H1 (cell line): ENCODE results near the gene RASAL2. TPM values are rescaled to one million over a fixed set of nuclear protein-coding genes. Genes with fewer than 3 reads are reported as not detected.

Source experiments
- CTCF ChIA-PET: fragments of 300-600 bp; sonication (Branson Sonifier 250); formaldehyde crosslinking; loops from one replicate; lab custom pipeline; 2021; ENCODE audit not compliant: partially characterized antibody; lab: Charles Lee
- POLR2A ChIA-PET: fragments of 300-600 bp; sonication (Branson Sonifier 250); formaldehyde crosslinking; loops from one replicate; lab custom pipeline; 2021; ENCODE audit warnings: inconsistent platforms; ENCODE audit not compliant: partially characterized antibody; lab: Charles Lee
- DNase-seq, 2 experiments: peaks; one replicate each; pipeline versions ENCODE4 v3.0.0 to v3.0.0-alpha.2; 2010 to 2022; ENCODE audit warnings: low spot score in 2 of 2, low read depth in 1 of 2, mixed read lengths in 1 of 2
- FAIRE-seq: peaks from 2 replicates; lab custom pipeline; 2011; peaks lifted over from hg19 to GRCh38; lab: Jason Lieb, UNC
- H2AFZ ChIP-seq: 2 replicates; pipeline ENCODE4 v1.8.1; 2012; ENCODE audit warnings: low read length, inconsistent platforms
- H2AK5ac ChIP-seq: 2 replicates; pipeline ENCODE4 v1.6.1; 2013; ENCODE audit warnings: low read depth, low read length
- H2BK120ac ChIP-seq: replicated peaks from 2 replicates; pipeline ENCODE3; 2013; ENCODE audit warnings: low read depth, low read length, inconsistent platforms
- H2BK12ac ChIP-seq: 2 replicates; pipeline ENCODE4 v1.6.1; 2013; ENCODE audit warnings: low read depth, low read length
- H2BK15ac ChIP-seq: 2 replicates; pipeline ENCODE4 v1.6.1; 2013; ENCODE audit warnings: low read length
- H2BK20ac ChIP-seq: 2 replicates; pipeline ENCODE4 v1.6.1; 2013; ENCODE audit warnings: low read length
- H2BK5ac ChIP-seq: 2 replicates; pipeline ENCODE4 v1.6.1; 2013; ENCODE audit warnings: low read depth, low read length
- H3K14ac ChIP-seq: 2 replicates; pipeline ENCODE4 v1.6.1; 2013; ENCODE audit warnings: inconsistent platforms; ENCODE audit not compliant: insufficient read length
- H3K18ac ChIP-seq: 2 replicates; pipeline ENCODE4 v1.6.1; 2013; ENCODE audit warnings: low read length; ENCODE audit errors: extremely low read depth
- H3K23ac ChIP-seq: 2 replicates; pipeline ENCODE4 v1.6.1; 2013; ENCODE audit warnings: inconsistent platforms; ENCODE audit not compliant: insufficient read length
- H3K23me2 ChIP-seq: 2 replicates; pipeline ENCODE4 v1.6.1; 2013; ENCODE audit warnings: low read depth, low read length
- H3K27ac ChIP-seq: 2 replicates; pipeline ENCODE4 v1.6.1; 2011; ENCODE audit warnings: low read depth, low read length, inconsistent platforms
- H3K27me3 ChIP-seq, 4 experiments: replicated peaks in 1 of 4; 1 replicate in 1 of 4; 2 replicates in 3 of 4; pipeline versions ENCODE4 v1.6.1 to v1.8.1; 2011 to 2013; ENCODE audit warnings: low read length in 3 of 4, mild to moderate bottlenecking in 3 of 4, inconsistent platforms in 2 of 4, mixed read lengths in 2 of 4, moderate library complexity in 1 of 4; ENCODE audit not compliant: control insufficient read depth in 3 of 4, insufficient read depth in 3 of 4; ENCODE audit errors: extremely low read depth in 1 of 4
- H3K36me3 ChIP-seq, 4 experiments: 2 replicates each; pipeline versions ENCODE4 v1.6.1 to v1.8.1; 2011 to 2013; ENCODE audit warnings: mild to moderate bottlenecking in 4 of 4, low read length in 3 of 4, moderate library complexity in 2 of 4, control low read depth in 1 of 4, inconsistent platforms in 1 of 4; ENCODE audit not compliant: insufficient read depth in 4 of 4, control insufficient read depth in 2 of 4
- H3K4ac ChIP-seq: replicated peaks from 2 replicates; pipeline ENCODE3; 2013; ENCODE audit warnings: low read length, low read depth, mixed read lengths, inconsistent platforms; ENCODE audit not compliant: insufficient read length
- H3K4me1 ChIP-seq, 4 experiments: replicated peaks in 1 of 4; 1 replicate in 1 of 4; 2 replicates in 3 of 4; pipeline versions ENCODE4 v1.6.1 to v1.8.1; 2011 to 2013; ENCODE audit warnings: low read length in 3 of 4, inconsistent platforms in 2 of 4, mixed read lengths in 1 of 4; ENCODE audit not compliant: insufficient read depth in 4 of 4, control insufficient read depth in 3 of 4
- H3K4me2 ChIP-seq, 2 experiments: 2 replicates each; pipeline versions ENCODE4 v1.6.1 to v1.8.1; 2011 to 2013; ENCODE audit warnings: low read depth in 2 of 2, low read length in 2 of 2, control low read depth in 1 of 2, inconsistent platforms in 1 of 2, mild to moderate bottlenecking in 1 of 2; ENCODE audit not compliant: insufficient read depth in 1 of 2
- H3K4me3 ChIP-seq, 4 experiments: fragments of 200-600, 300-600 bp in 1 of 4; sonication (generic), shearing (Covaris generic), sonication (Bioruptor Twin) in 1 of 4; 2 replicates each; pipeline versions ENCODE4 v1.5.1 to v1.8.1; 2011 to 2016; ENCODE audit warnings: low read length in 4 of 4, low read depth in 3 of 4, control low read depth in 2 of 4, inconsistent platforms in 2 of 4, mild to moderate bottlenecking in 2 of 4, mixed read lengths in 1 of 4, moderate library complexity in 1 of 4; ENCODE audit not compliant: insufficient read depth in 2 of 4; ENCODE audit errors: extremely low read depth in 1 of 4
- H3K56ac ChIP-seq: replicated peaks from 2 replicates; pipeline ENCODE3; 2013; ENCODE audit warnings: low read depth, mild to moderate bottlenecking, mixed read lengths, low read length, inconsistent platforms; ENCODE audit not compliant: insufficient read length
- H3K79me1 ChIP-seq: 2 replicates; pipeline ENCODE4 v1.6.1; 2013; ENCODE audit warnings: low read depth, low read length, control low read depth
- H3K79me2 ChIP-seq, 2 experiments: 2 replicates each; pipeline versions ENCODE4 v1.6.1 to v1.8.1; 2012 to 2013; ENCODE audit warnings: low read length in 2 of 2, mild to moderate bottlenecking in 2 of 2, inconsistent platforms in 1 of 2; ENCODE audit not compliant: insufficient read depth in 2 of 2, control insufficient read depth in 1 of 2
- H3K9ac ChIP-seq, 4 experiments: replicated peaks in 1 of 4; 1 replicate in 1 of 4; 2 replicates in 3 of 4; pipeline versions ENCODE4 v1.6.1 to v1.8.1; 2011 to 2013; ENCODE audit warnings: low read depth in 3 of 4, low read length in 3 of 4, control low read depth in 2 of 4, mild to moderate bottlenecking in 2 of 4, moderate library complexity in 2 of 4, inconsistent platforms in 1 of 4; ENCODE audit errors: extremely low read depth in 1 of 4
- H3K9me3 ChIP-seq, 2 experiments: 2 replicates each; pipeline versions ENCODE4 v1.6.1 to v1.8.1; 2012 to 2013; ENCODE audit warnings: mild to moderate bottlenecking in 2 of 2, moderate library complexity in 2 of 2, control low read depth in 1 of 2, inconsistent platforms in 1 of 2, low read depth in 1 of 2, low read length in 1 of 2, mixed read lengths in 1 of 2; ENCODE audit not compliant: insufficient read depth in 2 of 2
- H4K20me1 ChIP-seq, 2 experiments: replicated peaks in 1 of 2; 2 replicates each; pipeline versions ENCODE3 to v1.8.1; 2011 to 2013; ENCODE audit warnings: inconsistent platforms in 2 of 2, low read length in 2 of 2, mild to moderate bottlenecking in 1 of 2; ENCODE audit not compliant: insufficient read depth in 2 of 2, control insufficient read depth in 1 of 2
- H4K5ac ChIP-seq: 2 replicates; pipeline ENCODE4 v1.6.1; 2013; ENCODE audit warnings: low read length, low read depth, mixed read lengths, inconsistent platforms; ENCODE audit not compliant: insufficient read length
- H4K8ac ChIP-seq: 2 replicates; pipeline ENCODE4 v1.8.0; 2013; ENCODE audit warnings: mild to moderate bottlenecking, moderate library complexity, low read length, inconsistent platforms; ENCODE audit not compliant: insufficient read depth; ENCODE audit errors: extremely low read depth
- H4K91ac ChIP-seq: replicated peaks from 2 replicates; pipeline ENCODE3; 2013; ENCODE audit warnings: low read length, mixed read lengths, inconsistent platforms; ENCODE audit not compliant: insufficient read length
- CTBP2 ChIP-seq: IDR thresholded peaks from 2 replicates; pipeline ENCODE4 v1.7.0; 2011; ENCODE audit warnings: borderline replicate concordance, mild to moderate bottlenecking, moderate library complexity, mixed read lengths, low read length; ENCODE audit not compliant: insufficient read depth, insufficient read length
- NANOG ChIP-seq: IDR thresholded peaks from 2 replicates; pipeline ENCODE4 v1.6.1; 2011; ENCODE audit warnings: low read length, low read depth, mild to moderate bottlenecking, inconsistent platforms; ENCODE audit not compliant: insufficient read depth, poor library complexity, severe bottlenecking
- PHF8 ChIP-seq: fragments of 200-600 bp; sonication (generic); conservative IDR thresholded peaks from 2 replicates; pipeline ENCODE4 v1.7.1; 2012; ENCODE audit warnings: low read depth, mild to moderate bottlenecking, inconsistent platforms, low read length, moderate library complexity
- SP2 ChIP-seq: IDR thresholded peaks from 2 replicates; pipeline ENCODE4 v1.6.1; 2012; ENCODE audit warnings: mild to moderate bottlenecking, low read length, inconsistent platforms
- WGBS, 2 experiments: shearing (Covaris generic) in 1 of 2; methylation state at CpG; one replicate each; pipeline versions ENCODE4 v1.1.6 to v1.1.7; 2013 to 2015; ENCODE audit warnings: low lambda C conversion rate in 2 of 2, mixed read lengths in 2 of 2, inconsistent platforms in 1 of 2, low coverage in 1 of 2, missing lambda C conversion rate in 1 of 2; ENCODE audit not compliant: insufficient replicate concordance in 2 of 2, insufficient coverage in 1 of 2, insufficient read length in 1 of 2; ENCODE audit errors: extremely low coverage in 1 of 2, missing lambda C conversion rate in 1 of 2; 5-methylcytosine and 5-hydroxymethylcytosine counted together
- polyA plus RNA-seq, 7 experiments: library from polyadenylated mRNA; depleted of rRNA in 3 of 7; stranded (reverse) in 5 of 7; unstranded in 2 of 7; fragments of >200 nt in 5 of 7; fragments of 200-250 nt in 2 of 7; gene quantifications; 1 replicate in 5 of 7; 2 replicates in 1 of 7; 4 replicates in 1 of 7; pipeline versions ENCODE4 v1.2.1 to v1.2.3, GENCODE V29; 2011 to 2013; ENCODE audit warnings: missing spikeins in 2 of 7, mixed read lengths in 2 of 7
- total RNA-seq: library from RNA; stranded (reverse); fragmentation: NEBNext Ultra II Directional; extraction: Animal tissue kit (Norgen Biotek cat#: 25700); gene quantifications from 2 replicates; pipeline ENCODE4 v1.2.1, GENCODE V29; 2021

The RASAL2 gene
- total and polyA plus RNA-seq, 2 of the 8 experiments (the other 6 are each of a cell fraction or from before 2014, with no cell fraction given) = 15.9 to 32.5 TPM

- POLR2A ChIA-PET = no interaction called here
- no peak overlapping the region for H2BK120ac ChIP-seq
- H3K4ac ChIP-seq = no peak overlapping the region
- no peaks in the 10 kb centered on the region for H4K20me1 ChIP-seq
- H3K9ac ChIP-seq = no peak overlapping the region
- H2BK15ac ChIP-seq = no peak overlapping the region
- DNase-seq (no peak), FAIRE-seq (no peak)
- no peak overlapping the region for H3K4me2 ChIP-seq
- no peak overlapping the region for H3K23ac ChIP-seq
- no peaks in the 10 kb centered on the region for H3K23me2 ChIP-seq
- no peaks in the 10 kb centered on the region for H3K79me1 ChIP-seq
- H3K27ac ChIP-seq = no peak overlapping the region
- no peak overlapping the region for H3K14ac ChIP-seq
- H3K56ac ChIP-seq = no peak overlapping the region
- no peak overlapping the region for H3K18ac ChIP-seq
- no peak overlapping the region for H2BK20ac ChIP-seq
- H4K8ac ChIP-seq = no peak overlapping the region
- H3K79me2 ChIP-seq = no peaks in the 10 kb centered on the region
- H3K36me3 ChIP-seq = peaks cover 0 to 10% (median 3%) of the 10 kb centered on the region in 4 experiments; a peak in 5 of 8 replicates
- 93% methylated on average over 12 of the region's 12 CpGs; no CpG with 5 or more reads in 1 of the 2 experiments for WGBS, 2 experiments
- no peak overlapping the region for H2AFZ ChIP-seq
- H3K27me3 ChIP-seq = no peaks in the 10 kb centered on the region
- no peak overlapping the region for H2BK5ac ChIP-seq
- no peak overlapping the region for H4K5ac ChIP-seq
- H2BK12ac ChIP-seq = no peak overlapping the region
- H3K4me3 ChIP-seq = no peak overlapping the region
- no peak overlapping the region for H2AK5ac ChIP-seq
- no peaks in the 10 kb centered on the region; a peak in 1 of 7 replicates for H3K4me1 ChIP-seq
- no peaks in the 10 kb centered on the region for H3K9me3 ChIP-seq
- no peak for TF ChIP-seq PHF8
- no peak for TF ChIP-seq CTBP2
- TF ChIP-seq SP2 = no peak
- TF ChIP-seq NANOG = no peak
- CTCF ChIA-PET = interaction anchor here (0.7 to 2.0 kb wide), 5 partner anchors 42 to 148 kb away, joined by 3 to 6 read pairs (median 3); no protein-coding TSS in a partner anchor
- H4K91ac ChIP-seq = no peak overlapping the region
Observed at GRCh38 chr1:178458203-178458602, 364.3 kb downstream of the RASAL2 start.
